Retinal pigment epithelial cell (primary cell): ENCODE results near the gene XKRX.

Experiments used
- DNase-seq: peaks from one replicate; pipeline ENCODE4 v3.0.0-alpha.2; 2010; ENCODE audit warnings: low read depth
- H3K4me3 ChIP-seq: 2 replicates; pipeline ENCODE4 v1.5.1; 2011; ENCODE audit warnings: mild to moderate bottlenecking, low read length, control low read depth, moderate library complexity
- TF ChIP-seq, protein P1 (sequence below): conservative IDR thresholded peaks from 2 replicates; pipeline ENCODE4 v1.5.1; 2011; ENCODE audit warnings: low read depth, low read length, control low read depth, inconsistent platforms

The XKRX gene

DNA sequence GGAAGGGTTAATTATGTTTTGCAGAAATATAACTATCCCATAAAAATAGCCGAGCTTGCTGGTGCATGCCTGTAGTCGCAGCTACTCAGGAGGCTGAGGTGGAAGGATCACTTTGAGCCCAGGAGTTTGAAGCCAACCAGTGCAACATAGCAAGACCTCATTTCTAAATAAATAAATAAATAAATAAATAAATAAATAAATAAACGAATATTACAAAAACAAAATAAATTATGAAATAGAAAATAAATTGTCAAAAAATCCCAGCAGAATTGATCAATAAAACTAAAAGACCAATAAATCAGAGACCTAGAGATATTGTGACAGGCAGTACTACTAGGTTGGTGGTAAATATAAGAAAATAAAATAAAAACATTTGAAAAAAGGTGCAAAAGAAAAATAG lies 34.1 kb upstream of the XKRX start:
- no peak for DNase-seq
- no peak overlapping the region for H3K4me3 ChIP-seq
- TF ChIP-seq, protein P1, sequence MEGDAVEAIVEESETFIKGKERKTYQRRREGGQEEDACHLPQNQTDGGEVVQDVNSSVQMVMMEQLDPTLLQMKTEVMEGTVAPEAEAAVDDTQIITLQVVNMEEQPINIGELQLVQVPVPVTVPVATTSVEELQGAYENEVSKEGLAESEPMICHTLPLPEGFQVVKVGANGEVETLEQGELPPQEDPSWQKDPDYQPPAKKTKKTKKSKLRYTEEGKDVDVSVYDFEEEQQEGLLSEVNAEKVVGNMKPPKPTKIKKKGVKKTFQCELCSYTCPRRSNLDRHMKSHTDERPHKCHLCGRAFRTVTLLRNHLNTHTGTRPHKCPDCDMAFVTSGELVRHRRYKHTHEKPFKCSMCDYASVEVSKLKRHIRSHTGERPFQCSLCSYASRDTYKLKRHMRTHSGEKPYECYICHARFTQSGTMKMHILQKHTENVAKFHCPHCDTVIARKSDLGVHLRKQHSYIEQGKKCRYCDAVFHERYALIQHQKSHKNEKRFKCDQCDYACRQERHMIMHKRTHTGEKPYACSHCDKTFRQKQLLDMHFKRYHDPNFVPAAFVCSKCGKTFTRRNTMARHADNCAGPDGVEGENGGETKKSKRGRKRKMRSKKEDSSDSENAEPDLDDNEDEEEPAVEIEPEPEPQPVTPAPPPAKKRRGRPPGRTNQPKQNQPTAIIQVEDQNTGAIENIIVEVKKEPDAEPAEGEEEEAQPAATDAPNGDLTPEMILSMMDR, result no peak

DNA sequence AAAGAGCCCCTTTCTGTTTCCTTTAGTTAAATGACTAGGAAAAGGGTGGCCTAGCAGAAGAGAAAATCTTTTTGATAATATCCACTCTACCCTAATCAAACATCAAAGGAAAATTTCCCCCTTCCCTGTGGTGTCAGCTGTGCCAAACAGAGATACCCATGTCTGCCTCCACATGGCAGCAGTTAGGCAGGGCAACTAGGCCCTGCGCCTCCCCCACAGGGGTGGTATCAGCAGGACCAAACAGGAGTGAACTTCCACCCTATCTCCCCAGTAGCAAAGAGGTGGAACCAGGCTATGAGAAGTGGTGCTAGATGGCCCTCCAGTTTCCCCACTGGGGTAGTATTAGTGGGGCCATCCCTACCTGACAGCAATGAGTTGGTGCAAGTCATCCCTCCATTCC lies 19.8 kb upstream of the XKRX start:
- TF ChIP-seq, protein P1, result no peak
- DNase-seq, result no peak
- H3K4me3 ChIP-seq, result no peak overlapping the region

DNA sequence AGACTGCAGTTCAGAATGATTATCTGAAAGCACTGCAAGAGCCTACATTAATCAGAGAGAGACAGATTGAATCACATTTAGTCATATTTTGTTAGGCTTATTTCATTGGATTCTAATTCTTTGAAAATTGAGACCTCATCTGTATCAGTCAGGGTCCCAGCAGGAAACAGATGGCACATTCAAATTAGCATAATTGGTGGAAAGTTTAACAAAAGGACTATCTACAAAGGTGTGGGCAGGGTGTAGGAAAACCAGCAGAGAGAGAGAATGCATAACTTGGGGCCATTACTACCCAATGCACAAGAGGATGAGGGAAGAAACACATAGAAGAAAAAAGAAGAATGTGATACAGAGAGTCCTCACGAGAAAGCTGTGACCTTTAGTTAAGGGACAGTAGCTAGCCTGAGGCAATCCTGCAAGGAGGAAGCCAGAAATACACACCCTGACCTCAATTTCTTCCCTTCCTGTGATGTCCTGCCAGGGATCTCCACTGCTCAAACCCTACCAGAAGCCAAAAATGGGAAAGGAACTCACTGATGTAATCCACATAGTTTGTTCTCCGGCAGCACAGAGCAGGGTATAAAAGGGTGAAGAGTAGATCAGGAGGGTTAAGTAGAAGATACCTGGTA lies 17.7 kb upstream of the XKRX start:
- H3K4me3 ChIP-seq, result no peak overlapping the region
- TF ChIP-seq, protein P1, result no peak
- DNase-seq, result no peak

DNA sequence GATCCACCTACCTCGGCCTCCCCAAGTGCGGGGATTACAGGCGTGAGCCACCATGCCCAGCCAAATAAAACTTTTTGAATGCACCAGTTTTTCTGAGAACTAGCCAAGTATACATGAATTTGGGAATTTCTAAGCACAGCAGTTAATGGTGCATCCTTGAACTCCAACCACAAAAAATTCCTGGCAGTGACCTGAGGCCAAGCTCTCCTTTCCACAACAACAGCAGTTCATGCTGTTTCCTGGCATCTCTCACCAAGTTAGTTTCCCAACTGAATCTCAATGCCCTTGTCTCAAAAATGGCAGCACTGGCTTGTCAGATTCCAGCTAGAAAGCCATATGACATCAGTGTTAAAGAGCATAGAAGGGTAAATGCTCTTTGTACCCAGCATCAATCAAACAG lies 15.9 kb upstream of the XKRX start:
- DNase-seq, result no peak
- no peak overlapping the region for H3K4me3 ChIP-seq
- TF ChIP-seq, protein P1, result no peak

DNA sequence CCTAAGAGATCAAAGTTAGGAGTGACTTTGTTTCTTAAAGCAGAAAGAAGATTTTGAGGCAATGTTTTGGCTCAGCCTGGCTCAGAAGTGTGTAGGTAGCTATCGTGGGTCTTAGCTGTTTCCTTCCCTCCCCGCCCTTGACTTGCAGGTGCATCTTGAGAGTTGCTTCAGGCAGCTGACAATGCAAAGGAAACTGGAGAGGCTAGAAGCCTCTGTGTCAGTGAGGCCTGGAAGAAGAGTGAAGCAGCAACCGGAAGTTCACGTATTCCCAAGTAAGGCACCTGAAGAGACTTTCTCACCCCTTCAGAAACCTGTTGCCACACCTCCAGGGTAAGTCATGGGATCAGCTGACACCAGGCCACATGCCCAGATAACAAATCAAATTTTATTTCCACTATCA lies 10.6 kb upstream of the XKRX start:
- DNase-seq, result no peak
- TF ChIP-seq, protein P1, result no peak
- H3K4me3 ChIP-seq, result no peak overlapping the region

DNA sequence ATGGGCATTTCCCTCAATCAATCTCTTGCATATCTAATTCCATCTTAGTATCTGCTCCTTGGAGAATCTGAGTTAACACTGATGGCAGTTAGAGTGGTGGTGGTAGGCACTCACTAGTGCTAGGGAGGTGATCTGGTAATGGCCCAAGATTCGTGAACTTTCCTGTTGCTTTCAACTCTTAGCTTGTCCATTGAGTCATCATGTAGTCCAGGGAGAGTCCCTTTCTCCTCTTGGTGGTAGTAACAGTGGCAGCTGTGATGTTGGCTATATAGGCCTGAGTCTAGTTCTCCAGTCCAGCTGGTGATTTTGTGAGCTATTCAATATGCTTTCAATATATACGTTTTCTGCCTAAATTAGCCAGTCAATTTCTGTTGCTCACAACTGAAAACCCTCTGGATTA lies 7.0 kb upstream of the XKRX start:
- H3K4me3 ChIP-seq, result no peak overlapping the region
- TF ChIP-seq, protein P1, result no peak
- DNase-seq, result no peak

DNA sequence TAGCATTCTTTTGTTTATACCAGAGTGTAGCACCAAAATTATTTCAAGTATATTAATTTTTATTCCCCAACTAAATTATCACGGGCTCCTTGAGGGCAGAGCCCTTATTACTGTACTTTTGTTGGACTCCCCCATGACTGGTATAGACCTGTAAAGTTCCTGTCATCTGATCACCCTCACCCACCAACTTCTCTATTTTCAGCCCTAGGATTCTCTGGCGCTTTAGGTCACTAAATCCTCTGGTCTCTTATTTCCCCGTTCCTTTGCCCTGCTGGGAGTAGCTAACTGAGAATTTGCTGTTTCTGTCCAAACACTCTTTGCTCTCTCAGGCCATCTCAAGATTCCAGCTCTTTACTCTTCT lies 3.2 kb upstream of the XKRX start:
- TF ChIP-seq, protein P1, result no peak
- no peak for DNase-seq
- H3K4me3 ChIP-seq, result no peak overlapping the region
